Uterus (tissue), 4 donors: ENCODE data around the gene TAS2R14. TPM values are rescaled to one million over a fixed set of nuclear protein-coding genes. Genes with fewer than 3 reads are reported as not detected.

Experiments used
- DNase-seq, 2 donors: peaks; one replicate each; pipeline ENCODE4 v3.0.0-alpha.2; 2019 to 2020
- H3K27ac ChIP-seq, 2 donors: fragments of 200-600 bp; sonication (generic); 1 replicate in 1 of 2; 2 replicates in 1 of 2; pipeline ENCODE4 v1.5.1; 2016 to 2018
- H3K27me3 ChIP-seq, 2 donors: fragments of 200-600 bp; sonication (generic); one replicate each; pipeline ENCODE4 v1.5.1; 2018 to 2019; ENCODE audit warnings: control low read depth in 1 of 2
- H3K36me3 ChIP-seq, 2 donors: fragments of 200-600 bp; sonication (generic); one replicate each; pipeline ENCODE4 v1.5.1; 2019; ENCODE audit warnings: control low read depth in 1 of 2
- H3K4me1 ChIP-seq, 2 donors: fragments of 200-600 bp; sonication (generic); one replicate each; pipeline ENCODE4 v1.5.1; 2018 to 2019; ENCODE audit warnings: control low read depth in 1 of 2
- H3K4me3 ChIP-seq, 2 donors: fragments of 200-600 bp; sonication (generic); 1 replicate in 1 of 2; 2 replicates in 1 of 2; pipeline ENCODE4 v1.5.1; 2018 to 2019; ENCODE audit warnings: mild to moderate bottlenecking in 1 of 2
- H3K9me3 ChIP-seq, 2 donors: fragments of 200-600 bp; sonication (generic); one replicate each; pipeline ENCODE4 v1.5.1; 2019; ENCODE audit warnings: control low read depth in 1 of 2
- CTCF ChIP-seq, 4 experiments: fragments of 200-600 bp in 2 of 4; fragments of 450-650 bp in 2 of 4; sonication (generic) in 2 of 4; IDR thresholded peaks; one replicate each; pipeline ENCODE4 v1.5.1; 2016 to 2019; ENCODE audit warnings: antibody characterized with exemption in 4 of 4, mild to moderate bottlenecking in 2 of 4, moderate library complexity in 1 of 4
- POLR2A ChIP-seq, 2 donors: fragments of 450-650 bp; IDR thresholded peaks; one replicate each; pipeline ENCODE4 v1.6.1; 2016; ENCODE audit warnings: antibody characterized with exemption in 2 of 2, mild to moderate bottlenecking in 1 of 2, moderate library complexity in 1 of 2
- intact Hi-C: fragments of 100-400 bp; cut with DNase I; formaldehyde crosslinking; loops from one replicate; pipeline ENCODE4 v1.15.1; 2023; ENCODE audit warnings: low total_unique reads
- total RNA-seq, 4 donors: library from RNA; depleted of rRNA in 3 of 4; stranded (reverse); fragments of >200 nt in 3 of 4; gene quantifications; one replicate each; pipeline versions ENCODE4 v1.1.0 to v1.2.4, GENCODE V29; 2014 to 2023
- donor health status: DM: yes; HTN: yes; CAD: no.

TAS2R14 gene
- total RNA-seq, 4 donors from 2014 or later, result 0.26 to 21.1 (median 9.1) TPM

- Histone ChIP-seq H3K4me3 (no peak overlapping the region), H3K9me3 (no peaks in the 10 kb centered on the region), H3K4me1 (no peaks in the 10 kb centered on the region), H3K27me3 (no peaks in the 10 kb centered on the region), H3K36me3 (no peaks in the 10 kb centered on the region), H3K27ac (no peak overlapping the region)
- no peak for DNase-seq
- no peak for TF ChIP-seq POLR2A (IDR thresholded peaks at IDR 0.05)
- TF ChIP-seq CTCF (IDR thresholded peaks at IDR 0.05), result no peak
- intact Hi-C loops, result no loop called here
Observed at GRCh38 chr12:10940389-10940788, 1.3 kb upstream of the TAS2R14 start.

- Histone ChIP-seq H3K36me3 (no peaks in the 10 kb centered on the region), H3K27me3 (no peaks in the 10 kb centered on the region), H3K9me3 (no peaks in the 10 kb centered on the region), H3K4me3 (no peak overlapping the region), H3K27ac (no peak overlapping the region), H3K4me1 (no peaks in the 10 kb centered on the region)
- no peak for DNase-seq
- TF ChIP-seq CTCF (IDR thresholded peaks at IDR 0.05), result no peak
- no peak for TF ChIP-seq POLR2A (IDR thresholded peaks at IDR 0.05)
- intact Hi-C loops, result no loop called here
Observed at GRCh38 chr12:10936506-10936905, 2.6 kb downstream of the TAS2R14 start.

GRCh38 chr12:10928746-10929286, 10.2 kb downstream of the TAS2R14 start, which contains the start of gene PRH2:
Gene PRH2 (plus strand): TSS chr12:10929236. CDS start chr12:10929274, 38 bp downstream.
- no peak within 1 kb of the TSS for H3K27ac ChIP-seq
- TF ChIP-seq POLR2A (IDR thresholded peaks at IDR 0.05) (no peak), CTCF (IDR thresholded peaks at IDR 0.05) (no peak)
- intact Hi-C loops, result no loop called here

GRCh38 chr12:10926269-10926668, 12.8 kb downstream of the TAS2R14 start:
- TF ChIP-seq POLR2A (IDR thresholded peaks at IDR 0.05) (no peak), CTCF (IDR thresholded peaks at IDR 0.05) (no peak)
- no peaks in the 10 kb centered on the region for H3K4me1 ChIP-seq
- H3K4me3 ChIP-seq, result no peak overlapping the region
- H3K27me3 ChIP-seq, result no peaks in the 10 kb centered on the region
- no peaks in the 10 kb centered on the region for H3K36me3 ChIP-seq
- DNase-seq, result no peak
- peaks cover 0 to 4% of the 10 kb centered on the region in 2 donors for H3K9me3 ChIP-seq
- intact Hi-C loops, result no loop called here
- H3K27ac ChIP-seq, result no peak overlapping the region

More at GRCh38 chr12:10928746-10929286, 10.2 kb downstream of the TAS2R14 start, which contains the start of gene PRH2:
- no peak for DNase-seq
- Histone ChIP-seq H3K4me1 (no peaks in the 10 kb centered on the region), H3K27me3 (no peaks in the 10 kb centered on the region), H3K36me3 (no peaks in the 10 kb centered on the region), H3K9me3 (no peaks in the 10 kb centered on the region), H3K4me3 (no peak within 1 kb of the TSS)

GRCh38 chr12:10919809-10920208, 19.3 kb downstream of the TAS2R14 start:
- Histone ChIP-seq H3K4me3 (no peak overlapping the region), H3K9me3 (peaks cover 0 to 4% of the 10 kb centered on the region in 2 donors), H3K27ac (no peak overlapping the region), H3K36me3 (no peaks in the 10 kb centered on the region), H3K27me3 (no peaks in the 10 kb centered on the region), H3K4me1 (no peaks in the 10 kb centered on the region)
- DNase-seq, result no peak
- intact Hi-C loops, result no loop called here
- TF ChIP-seq CTCF (IDR thresholded peaks at IDR 0.05) (no peak), POLR2A (IDR thresholded peaks at IDR 0.05) (no peak)
